ENCODE data around the gene HEYL.

Gene HEYL

GRCh38 chr1:39645411-39646043, 6.1 kb upstream of the HEYL start:
- DNase-seq (ENCODE audit: extremely low spot score, insufficient read length, low read depth) (no peak), FAIRE-seq (no peak)

- DNase-seq (ENCODE audit: extremely low spot score, insufficient read length, low read depth): no peak
- no peak for FAIRE-seq
Observed at GRCh38 chr1:39643705-39644104, 4.3 kb upstream of the HEYL start.

- no peak for FAIRE-seq
- DNase-seq (ENCODE audit: extremely low spot score, insufficient read length, low read depth): no peak
Observed at GRCh38 chr1:39642796-39643195, 3.4 kb upstream of the HEYL start.

GRCh38 chr1:39640861-39641260, 1.4 kb upstream of the HEYL start:
- no peak for FAIRE-seq
- DNase-seq (ENCODE audit: extremely low spot score, insufficient read length, low read depth): no peak

DNA sequence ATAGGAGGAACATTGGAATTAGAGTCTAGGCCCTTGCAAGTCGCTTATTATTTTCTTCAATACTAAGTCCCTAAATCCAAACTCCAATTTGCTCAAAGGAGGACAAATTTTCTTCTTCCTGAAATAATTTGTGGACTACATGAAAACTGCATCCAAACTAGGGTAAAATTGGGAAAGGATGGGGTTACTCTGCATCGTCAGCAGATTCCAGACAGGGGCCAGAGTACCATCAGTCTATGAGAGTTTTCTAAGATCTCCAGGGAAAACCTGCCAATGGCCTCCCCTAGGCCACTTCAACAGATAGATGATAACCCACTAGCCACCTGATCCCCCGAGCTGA, 508 bp downstream of the HEYL start:
- FAIRE-seq (no peak), DNase-seq (ENCODE audit: extremely low spot score, insufficient read length, low read depth) (no peak)

DNA sequence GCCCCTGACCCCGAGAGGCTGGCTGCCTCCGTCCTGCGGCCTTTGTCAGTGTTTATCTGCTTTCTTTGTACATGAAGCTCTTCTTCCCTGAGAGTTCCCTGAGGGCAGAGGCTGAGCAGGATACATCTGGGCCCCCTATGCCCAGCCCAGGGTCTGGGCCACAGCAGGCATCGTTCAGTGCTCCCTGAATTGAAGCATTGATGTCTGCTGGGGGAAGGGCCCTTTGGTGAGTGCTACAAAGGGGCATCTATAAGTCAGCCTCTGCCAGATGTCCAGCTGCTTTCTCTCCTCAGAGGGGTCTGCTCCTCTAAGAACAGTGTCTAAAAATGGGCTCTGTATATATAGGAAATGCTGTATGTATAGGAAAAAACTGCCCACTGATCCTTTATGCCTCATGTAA, 2.1 kb downstream of the HEYL start:
- FAIRE-seq (no peak), DNase-seq (ENCODE audit: extremely low spot score, insufficient read length, low read depth) (no peak)

- FAIRE-seq (no peak), DNase-seq (ENCODE audit: extremely low spot score, insufficient read length, low read depth) (no peak)
Observed at GRCh38 chr1:39635871-39636210, 3.6 kb downstream of the HEYL start.

DNA sequence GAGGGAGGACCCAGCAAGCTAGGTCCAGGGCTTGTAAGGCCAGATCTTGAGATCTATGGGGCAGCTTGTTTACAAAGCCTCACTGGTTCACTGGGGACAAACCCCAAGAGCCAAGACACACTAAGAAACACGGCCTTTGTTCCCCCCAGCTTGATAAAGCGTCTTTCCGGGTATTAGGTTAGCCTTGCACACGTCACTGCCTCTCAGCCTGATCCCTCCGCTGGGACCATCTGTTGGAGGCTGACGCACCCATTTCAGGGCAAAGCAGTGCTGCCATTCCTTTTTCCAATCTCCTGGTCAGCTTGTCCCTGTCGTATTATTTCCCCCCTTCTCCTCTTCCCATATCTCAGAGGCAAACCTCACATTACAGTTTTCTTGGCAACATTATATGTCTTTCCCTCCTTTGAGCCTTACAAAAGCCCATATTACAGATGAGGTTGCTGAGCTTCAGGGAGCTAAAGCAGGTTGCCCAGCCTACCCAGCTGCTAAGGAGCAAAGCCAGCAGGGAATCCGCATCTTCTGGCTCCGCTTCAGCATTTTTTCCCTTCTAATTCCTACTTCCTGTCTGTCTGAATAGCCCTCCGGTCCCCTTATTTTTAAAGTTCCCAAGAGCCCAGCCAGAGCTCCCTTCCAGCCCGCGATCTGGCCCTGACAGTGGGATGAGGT, 4.1 kb downstream of the HEYL start:
- DNase-seq (ENCODE audit: extremely low spot score, insufficient read length, low read depth) (no peak), FAIRE-seq (no peak)

DNA sequence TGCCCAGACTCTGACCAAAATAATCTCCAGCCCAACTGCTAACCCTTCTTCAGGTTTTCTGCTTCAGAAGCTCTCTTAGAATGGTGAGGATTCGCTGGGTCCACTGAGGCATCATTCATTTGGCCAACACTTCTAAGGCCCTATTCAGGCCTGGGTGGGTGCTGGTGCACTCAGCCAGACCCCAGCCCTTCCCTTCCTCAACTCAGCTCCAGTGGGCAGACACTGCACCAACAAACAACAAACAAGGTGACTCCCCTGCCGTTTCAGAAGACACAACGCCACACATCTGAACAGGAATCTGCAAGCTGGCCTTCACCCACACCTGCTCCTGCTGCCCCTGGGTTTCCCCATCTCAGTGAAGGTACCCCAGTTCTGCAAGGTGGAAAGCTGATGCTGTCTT, 6.0 kb downstream of the HEYL start:
- FAIRE-seq: no peak
- DNase-seq (ENCODE audit: extremely low spot score, insufficient read length, low read depth): no peak

DNA sequence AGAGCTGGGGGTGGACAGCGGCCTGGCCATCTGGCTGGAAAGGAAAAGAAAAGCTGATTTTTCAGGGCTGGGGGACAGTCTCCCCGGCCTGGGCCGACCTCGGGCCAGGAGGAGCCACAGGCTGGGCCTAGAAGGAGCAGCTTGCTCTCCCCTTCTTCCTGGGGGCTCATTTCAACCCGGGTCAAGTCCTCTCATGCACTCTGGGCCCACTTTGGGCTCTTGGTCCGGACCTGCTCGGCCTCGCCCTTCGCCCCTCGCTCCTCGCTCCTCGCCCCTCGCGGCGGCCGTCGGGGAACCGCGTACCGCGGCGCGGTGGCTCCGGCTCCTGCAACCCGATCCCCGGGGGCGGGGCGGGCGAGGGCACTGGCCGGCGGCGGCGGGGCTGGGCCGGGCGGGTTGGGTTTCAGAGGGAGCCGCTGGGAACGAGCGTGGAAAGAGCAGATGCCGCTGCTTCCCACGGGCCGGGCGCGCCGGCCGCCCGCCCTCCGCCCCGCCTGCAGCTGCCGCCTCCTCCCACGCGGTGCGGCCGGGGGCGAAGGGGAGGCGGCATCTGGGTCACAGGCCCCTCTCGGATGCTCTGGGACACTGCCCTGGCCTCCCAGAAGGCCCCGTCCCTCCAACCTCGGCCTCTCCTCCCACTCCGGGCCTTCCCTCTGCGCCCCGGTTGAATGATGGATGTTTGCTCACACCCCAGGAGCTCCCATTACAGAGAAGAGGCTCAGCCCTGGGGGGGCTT, 6.6 kb downstream of the HEYL start:
- DNase-seq (ENCODE audit: extremely low spot score, insufficient read length, low read depth): no peak
- no peak for FAIRE-seq

DNA sequence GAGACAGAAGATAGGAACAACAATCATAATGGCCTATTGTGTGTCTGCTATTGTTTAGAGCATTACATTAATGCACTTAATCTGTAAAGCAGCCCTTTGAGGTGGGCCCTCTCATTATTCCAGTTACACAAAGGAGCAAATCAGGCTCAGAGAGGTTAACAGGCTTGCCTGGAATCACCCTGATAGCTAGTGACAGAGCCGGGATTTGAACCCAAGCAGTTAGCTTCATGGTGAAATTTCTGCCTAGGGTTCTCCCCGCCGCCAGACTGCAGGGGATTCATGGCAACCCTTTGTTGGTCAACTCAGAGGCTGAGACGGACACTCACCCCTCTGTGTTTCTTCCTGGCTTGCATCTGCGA, 7.1 kb downstream of the HEYL start:
- FAIRE-seq: no peak
- no peak for DNase-seq (ENCODE audit: extremely low spot score, insufficient read length, low read depth)

- no peak for FAIRE-seq
Observed at GRCh38 chr1:39631361-39632322, 7.8 kb downstream of the HEYL start.

GRCh38 chr1:39628807-39629350, 10.6 kb downstream of the HEYL start:
- DNase-seq (ENCODE audit: extremely low spot score, insufficient read length, low read depth) (no peak), FAIRE-seq (no peak)

More at GRCh38 chr1:39631361-39632322, 7.8 kb downstream of the HEYL start:
- DNase-seq (ENCODE audit: extremely low spot score, insufficient read length, low read depth): no peak

- DNase-seq (ENCODE audit: extremely low spot score, insufficient read length, low read depth) (no peak), FAIRE-seq (no peak)
Observed at GRCh38 chr1:39626646-39627045, 12.8 kb downstream of the HEYL start.

- DNase-seq (ENCODE audit: extremely low spot score, insufficient read length, low read depth) (no peak), FAIRE-seq (no peak)
Observed at GRCh38 chr1:39625462-39626273, 13.8 kb downstream of the HEYL start.

DNA sequence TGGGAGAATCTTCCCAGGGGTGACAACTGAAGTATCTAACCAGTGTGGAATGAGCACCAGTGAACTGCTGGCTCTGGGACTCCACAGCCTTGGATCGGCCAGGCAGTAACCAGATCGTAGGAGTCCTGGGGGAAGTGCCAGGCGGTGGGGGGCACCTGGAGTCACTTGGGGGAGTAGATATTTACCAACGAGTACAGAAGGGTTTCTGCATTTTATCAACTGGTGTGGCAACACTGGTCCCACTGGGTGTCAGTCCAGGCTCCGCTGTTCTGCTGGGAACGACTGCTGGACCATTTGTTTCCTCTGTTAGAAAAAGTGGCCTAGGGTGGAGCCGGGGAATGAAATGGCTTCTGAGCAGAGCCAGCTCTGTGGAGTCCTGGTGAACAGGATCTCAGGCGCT, 14.4 kb downstream of the HEYL start:
- DNase-seq (ENCODE audit: extremely low spot score, insufficient read length, low read depth): no peak
- FAIRE-seq: no peak

- DNase-seq (ENCODE audit: extremely low spot score, insufficient read length, low read depth): no peak
- no peak for FAIRE-seq
Observed at GRCh38 chr1:39623053-39623452, 16.4 kb downstream of the HEYL start.

- DNase-seq (ENCODE audit: extremely low spot score, insufficient read length, low read depth) (no peak), FAIRE-seq (no peak)
Observed at GRCh38 chr1:39622427-39622826, 17.0 kb downstream of the HEYL start.

- FAIRE-seq: no peak
- DNase-seq (ENCODE audit: extremely low spot score, insufficient read length, low read depth): no peak
Observed at GRCh38 chr1:39620659-39621165, 18.7 kb downstream of the HEYL start.

All from GM18507 (cell line).